Suppressor macrophage treated with lipopolysaccharide for 1 hour (primary cell): Measurements from ENCODE around the gene KCNK10.

Source experiments
- DNase-seq, 3 donors: peaks; one replicate each; pipeline ENCODE4 v3.0.0-alpha.2; 2020 to 2022

Gene KCNK10

DNA sequence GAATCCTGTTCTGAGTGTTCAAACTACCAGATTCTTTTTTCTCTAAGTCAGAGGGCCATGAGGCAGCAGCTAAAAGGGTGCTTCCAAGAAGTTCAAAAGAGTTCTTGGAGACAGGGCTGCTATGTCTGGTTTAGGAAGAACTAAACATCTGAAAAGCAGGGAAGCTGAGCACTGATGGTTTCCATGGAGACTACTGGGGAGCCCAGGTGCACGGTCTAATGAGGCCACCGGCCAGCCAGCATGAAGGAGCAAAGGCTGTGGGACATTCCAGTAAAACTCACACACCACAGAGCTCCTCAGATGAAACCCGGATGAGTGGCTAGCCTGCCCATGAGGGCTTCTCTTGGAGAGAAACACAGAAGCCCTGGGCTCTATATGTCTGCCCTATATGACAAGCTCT is 97.3 kb downstream of the KCNK10 start:
- DNase-seq = no peak

DNA sequence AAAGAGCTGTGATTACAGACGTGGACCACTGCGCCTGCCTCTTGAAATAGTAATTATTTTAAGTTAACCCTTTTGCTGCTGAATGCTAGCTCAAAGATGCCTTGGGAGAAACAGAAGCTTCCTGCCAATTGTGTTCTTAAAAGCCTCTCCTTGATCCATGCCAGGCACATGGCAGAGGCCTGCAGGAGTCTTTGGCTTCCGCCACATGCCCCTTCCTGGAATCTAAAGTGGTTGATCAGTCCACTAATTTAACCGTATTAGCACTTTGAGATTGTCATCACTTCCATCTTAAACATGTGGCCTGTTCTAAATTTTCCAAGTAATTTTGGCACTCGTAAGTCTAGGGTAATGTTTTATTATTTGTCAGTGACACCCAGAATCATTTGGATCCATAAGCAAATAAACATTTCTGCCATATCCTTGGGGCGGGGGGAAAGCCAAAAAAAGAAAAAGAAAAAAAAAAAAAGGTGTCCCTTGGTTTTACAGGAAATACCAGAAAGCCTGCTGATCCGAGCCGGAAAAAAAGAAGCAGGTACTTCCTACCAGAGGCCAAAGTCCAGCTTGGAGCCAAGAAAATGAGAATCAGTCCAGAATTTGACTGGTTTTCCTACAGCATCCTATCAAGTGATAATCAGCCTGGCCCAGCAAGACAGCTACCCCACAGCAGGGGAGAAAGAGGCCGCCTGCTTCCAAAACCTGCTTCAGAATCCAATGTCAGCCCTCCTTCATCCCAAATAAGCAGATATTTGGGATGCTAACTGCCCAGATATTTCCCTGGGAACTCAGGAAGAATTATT is 104.8 kb downstream of the KCNK10 start:
- no peak for DNase-seq

DNA sequence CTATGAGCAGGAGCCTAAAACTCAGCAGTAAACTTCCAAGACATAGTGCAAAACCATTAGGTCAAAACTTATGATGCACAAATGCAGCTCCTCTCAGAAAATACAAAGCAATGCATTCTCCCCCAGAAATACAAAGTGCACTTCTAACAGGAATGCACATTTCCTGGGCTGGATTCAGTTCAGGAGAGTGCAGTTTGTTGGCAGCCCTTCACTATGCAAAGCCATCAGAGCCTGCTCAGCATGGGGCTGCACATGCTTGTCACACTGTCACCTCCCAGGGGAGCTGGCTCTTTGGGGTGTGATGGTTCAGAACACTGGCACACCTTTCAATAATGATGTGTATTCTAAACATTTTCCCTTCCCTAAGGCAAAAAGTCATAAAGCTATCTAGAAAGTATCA is 110.4 kb downstream of the KCNK10 start:
- no peak for DNase-seq

DNA sequence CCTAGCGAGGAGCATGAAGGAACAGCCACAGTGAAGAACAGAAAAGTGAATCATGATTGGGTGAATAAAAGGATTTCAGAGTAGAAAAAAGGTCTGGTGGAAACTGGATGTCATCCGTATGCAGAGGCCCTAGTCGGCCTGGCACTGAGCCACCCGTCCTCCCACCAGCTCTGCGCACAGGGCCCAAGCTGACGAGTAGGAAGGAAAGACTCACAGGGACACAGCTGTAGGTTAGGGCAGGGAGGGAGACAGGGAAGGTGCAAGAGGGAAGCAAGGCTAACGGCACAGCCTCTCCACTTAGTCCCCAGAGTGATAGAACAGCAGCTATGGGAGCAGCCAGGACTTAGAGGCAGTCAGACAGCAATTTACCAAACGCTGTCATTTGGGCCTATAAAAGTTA is 112.6 kb downstream of the KCNK10 start:
- no peak for DNase-seq

DNA sequence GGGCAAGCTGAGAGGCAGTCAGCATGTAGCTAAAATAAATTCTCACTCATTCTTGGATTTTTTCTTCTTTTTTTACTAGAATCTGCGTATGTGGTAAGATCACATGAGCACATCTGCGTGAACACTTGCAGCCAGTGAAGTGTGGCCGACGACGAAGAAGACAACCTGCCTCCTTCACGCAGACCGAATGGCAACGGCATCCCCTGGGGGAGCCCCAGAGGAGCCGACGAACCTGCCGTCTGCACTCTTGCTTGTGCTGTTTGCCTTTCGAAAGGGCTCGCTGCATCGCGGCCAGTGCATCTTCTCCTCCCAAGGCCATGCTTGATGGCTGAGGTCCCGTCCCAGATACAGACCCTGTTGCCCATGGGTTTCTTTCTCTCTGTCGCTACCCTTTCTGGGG is 113.8 kb downstream of the KCNK10 start:
- DNase-seq = no peak

DNA sequence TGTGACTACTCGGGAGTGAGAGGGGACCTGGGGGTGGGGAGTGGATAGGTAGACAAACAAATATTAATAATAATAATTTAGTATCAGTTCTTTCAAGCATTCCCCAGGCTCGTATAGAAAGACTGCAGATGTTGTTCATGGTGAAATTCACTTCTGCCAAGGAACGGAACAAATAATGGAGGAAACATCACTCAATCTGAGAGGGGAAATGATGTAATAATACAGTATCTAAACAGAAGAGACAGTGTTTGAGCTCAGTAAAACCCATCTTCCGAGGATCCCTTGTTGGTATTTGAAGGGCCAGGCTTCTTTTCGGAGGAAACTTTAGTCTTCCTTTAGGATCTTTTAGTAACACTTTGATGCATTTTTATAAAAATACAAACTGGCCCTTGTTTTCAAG is 114.2 kb downstream of the KCNK10 start:
- no peak for DNase-seq

DNA sequence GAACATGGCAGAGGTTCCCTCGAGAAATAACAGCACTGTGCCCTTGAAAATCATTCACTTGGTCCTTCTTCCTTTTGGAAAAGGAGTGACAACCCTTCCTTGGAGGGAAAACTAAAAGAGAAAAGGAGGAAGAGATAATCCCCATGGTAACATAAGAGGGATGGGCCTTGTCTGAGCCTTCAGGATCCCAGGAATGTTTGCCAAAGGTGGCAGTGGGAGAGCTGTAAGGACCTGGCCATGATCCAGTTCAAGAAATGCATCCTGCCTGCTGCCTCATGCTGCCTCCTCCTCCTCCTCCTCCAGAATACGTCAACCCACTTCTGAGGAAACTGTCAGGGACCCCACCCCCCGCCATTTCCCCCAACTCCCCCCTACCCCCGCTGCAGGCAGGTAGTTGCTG is 118.8 kb downstream of the KCNK10 start:
- DNase-seq = no peak

DNA sequence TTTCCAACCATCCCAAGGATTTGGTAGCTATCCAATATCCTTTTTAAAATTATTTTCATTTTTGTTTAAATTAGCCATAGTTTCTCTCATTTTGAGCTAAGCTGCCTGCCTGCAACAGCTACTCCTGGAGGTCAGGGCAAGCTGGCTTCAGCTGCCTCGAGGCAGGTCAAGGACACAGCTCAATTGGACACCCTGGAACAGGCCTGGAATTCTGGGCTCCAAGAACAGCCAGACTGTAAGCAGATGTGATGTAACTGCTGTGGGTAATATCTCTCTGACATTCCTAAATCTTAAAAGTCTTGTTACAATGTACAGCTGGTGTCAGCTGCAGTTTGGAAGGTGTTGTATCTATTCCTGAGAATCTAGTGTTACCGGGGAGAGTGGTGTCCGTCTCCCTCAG is 119.8 kb downstream of the KCNK10 start:
- no peak for DNase-seq

DNA sequence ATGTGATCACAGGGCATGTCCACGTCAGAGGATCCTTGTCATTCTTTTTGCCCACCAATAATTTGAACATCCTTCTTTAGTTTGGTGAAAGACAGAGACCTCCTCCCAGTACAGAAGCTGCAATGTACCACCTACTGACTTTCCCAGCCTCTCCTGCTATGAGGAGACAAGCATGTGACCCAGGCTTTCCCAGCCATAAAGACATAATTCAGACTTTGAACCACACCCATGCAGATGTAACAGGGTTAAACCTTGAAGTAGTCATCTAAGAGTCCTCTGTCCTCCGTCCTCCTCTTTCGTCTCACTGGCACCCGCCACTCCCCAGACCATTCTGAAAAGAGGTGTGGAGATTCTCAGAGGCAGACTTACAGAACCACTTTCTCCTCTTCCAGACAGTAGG is 120.8 kb downstream of the KCNK10 start:
- DNase-seq = no peak

DNA sequence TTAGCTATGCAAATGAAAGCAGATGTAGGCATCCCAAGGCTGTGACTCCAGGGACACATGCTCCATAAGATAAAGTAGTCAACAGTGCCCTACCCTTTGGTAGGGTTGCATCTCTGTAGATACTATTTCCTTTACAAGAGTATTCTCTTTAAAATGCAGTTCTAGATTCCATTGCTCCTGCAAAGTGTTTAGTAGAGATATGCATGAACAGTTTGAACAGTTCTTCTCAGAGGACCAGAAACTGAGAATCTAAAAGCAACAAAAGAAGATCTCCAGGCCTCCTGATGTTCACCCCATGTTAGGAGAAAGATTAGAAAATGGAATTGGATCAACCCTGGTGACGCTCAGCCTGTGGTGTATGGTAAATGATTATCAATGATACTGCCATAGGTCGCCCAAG is 121.2 kb downstream of the KCNK10 start:
- DNase-seq = no peak

DNA sequence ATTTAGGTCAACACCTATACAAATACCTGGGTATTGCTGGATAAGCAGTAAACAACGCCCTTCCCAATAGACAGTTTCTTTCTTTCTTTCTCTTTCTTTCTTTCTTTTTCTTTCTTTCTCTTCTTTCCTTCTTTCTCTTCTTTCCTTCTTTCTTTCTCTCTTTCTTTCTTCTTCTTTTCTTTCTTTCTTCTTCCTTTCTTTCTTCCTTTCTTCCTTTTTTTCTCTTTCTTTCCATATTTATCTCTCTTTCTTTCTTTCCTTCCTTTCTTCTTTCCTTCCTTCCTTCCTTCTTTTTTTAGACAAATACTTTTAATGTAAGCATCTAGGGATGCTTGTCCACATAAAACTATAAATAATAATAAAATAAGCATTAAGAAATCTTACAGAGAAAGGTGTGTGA is 123.2 kb downstream of the KCNK10 start:
- DNase-seq = no peak

DNA sequence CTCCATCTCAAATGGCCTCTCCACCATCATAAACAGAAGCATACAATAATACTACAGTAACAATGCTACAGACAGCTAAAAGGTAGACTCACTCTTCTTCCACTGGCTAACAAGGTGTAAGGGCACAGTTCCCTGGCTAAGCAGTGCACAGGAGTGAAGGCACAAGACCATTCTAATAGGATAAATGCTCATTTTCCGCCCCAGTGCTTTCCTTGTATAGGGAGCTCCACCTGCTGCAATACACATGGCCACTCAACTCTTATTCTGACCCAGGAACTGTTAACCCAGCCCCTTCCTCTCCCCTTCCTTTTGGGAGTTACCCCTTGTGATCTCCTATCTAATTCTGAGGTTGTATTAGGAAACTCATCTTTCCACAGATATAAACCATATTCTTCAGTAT is 124.6 kb downstream of the KCNK10 start:
- DNase-seq = no peak

DNA sequence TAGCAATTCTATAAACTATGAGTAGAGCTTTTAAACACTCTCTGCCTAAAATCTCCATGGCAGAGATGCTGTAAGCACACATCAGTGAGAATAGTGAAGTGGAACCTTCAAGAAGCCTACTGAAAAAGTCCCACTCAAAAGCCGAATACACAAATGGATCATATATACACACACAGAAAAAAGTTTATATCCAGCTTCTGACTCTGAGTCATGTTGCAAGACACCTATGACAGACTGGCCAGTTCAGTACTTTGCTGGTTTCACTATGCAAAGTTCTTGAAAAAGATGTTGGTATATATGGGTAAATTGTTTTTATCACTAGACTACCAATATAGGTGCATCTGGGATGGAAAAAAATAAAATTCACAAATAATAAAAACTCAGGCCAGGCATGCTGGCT is 126.1 kb downstream of the KCNK10 start:
- peak in 2 of 3 donors; percentile 24 to 26 for DNase-seq

DNA sequence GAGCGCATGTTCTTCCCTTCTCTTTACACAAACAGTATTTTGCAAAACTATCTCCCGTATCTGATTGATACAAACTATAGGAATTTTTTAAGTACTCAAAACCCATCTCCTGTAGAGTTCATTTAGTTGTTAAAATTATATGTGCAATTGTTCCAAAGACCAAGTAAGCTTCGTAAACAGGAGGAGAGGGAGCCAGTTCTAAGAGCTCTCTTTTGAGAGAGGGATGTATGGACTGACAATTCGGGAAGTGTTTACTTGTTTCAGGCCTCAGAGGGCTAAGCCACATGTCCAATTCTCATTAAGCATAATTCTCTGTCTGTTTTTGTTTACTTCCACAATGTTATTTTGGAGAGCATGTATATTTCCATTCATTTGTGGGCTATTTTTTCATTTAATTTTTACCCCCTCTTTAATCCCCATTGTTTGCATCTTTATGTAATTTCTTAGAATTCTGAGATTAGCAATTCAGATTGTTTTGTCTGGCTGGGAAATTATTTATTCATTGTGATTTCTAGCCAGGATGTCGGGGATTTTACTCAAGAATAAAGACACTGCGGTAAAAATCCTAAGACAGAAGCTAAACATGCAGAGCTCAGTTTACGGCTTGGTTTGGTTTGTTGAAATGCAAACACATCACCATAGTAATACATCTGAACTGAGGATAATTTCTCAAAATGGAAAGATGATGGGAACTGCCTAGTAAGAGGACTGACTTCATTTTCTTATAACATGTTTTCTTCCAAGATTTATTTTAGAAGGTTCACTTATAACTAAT is 126.8 kb downstream of the KCNK10 start:
- DNase-seq = no peak

DNA sequence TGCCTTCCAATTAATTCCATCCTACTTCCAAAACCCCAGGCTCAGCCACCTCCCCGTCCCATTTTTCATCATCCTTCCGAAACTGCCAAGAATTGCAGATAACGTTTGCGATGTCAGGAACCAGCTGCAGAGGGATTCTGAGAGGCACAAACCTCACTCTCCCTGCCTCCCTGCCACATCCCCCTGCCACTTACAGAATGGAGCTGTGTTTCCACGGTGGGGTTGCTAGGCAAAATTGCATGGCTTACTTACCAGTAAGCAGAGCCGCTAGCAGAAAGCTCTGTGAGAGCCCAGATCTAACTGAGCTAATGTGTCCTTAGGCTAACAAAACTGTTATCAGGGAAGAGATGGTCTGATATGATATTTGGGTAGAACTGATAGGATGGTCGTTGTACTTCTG is 127.4 kb downstream of the KCNK10 start:
- no peak for DNase-seq

DNA sequence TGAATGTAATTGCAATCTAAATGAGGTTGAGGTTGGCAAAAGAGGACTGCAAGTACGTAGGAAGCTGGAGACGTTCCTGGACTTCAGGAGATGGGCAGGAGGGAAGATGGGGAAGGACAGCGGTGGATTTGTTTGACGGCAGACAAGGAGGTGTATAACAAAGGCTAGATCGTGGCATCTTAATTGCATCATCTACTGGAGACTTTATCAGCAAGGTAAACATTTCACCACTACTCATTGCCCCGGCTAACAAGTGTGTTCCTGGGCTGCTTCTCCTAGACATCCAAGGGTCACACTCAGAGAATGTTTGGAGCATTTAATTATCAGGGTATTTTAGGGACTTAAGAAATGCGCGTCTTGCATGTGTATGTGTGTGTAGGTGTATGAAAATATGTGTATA is 128.5 kb downstream of the KCNK10 start:
- no peak for DNase-seq

DNA sequence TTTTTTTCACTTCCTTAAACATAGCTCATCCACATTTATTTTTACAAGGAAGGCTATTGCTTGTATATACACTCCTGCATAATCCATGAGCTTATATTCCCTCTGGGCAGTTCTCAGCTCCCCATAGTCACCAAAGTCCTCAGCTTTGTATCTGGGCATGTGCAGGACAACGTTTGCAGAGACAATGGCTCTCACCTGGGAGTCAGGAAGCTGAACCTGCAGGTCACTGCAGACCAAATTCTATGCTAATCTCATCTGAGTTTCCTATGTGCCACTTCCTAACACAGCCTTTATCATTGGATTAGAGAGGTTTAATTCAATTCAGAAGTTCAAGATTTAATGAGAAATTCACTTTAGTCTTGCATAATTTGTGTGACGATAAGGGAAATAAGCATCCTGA is 131.5 kb downstream of the KCNK10 start:
- DNase-seq = no peak

DNA sequence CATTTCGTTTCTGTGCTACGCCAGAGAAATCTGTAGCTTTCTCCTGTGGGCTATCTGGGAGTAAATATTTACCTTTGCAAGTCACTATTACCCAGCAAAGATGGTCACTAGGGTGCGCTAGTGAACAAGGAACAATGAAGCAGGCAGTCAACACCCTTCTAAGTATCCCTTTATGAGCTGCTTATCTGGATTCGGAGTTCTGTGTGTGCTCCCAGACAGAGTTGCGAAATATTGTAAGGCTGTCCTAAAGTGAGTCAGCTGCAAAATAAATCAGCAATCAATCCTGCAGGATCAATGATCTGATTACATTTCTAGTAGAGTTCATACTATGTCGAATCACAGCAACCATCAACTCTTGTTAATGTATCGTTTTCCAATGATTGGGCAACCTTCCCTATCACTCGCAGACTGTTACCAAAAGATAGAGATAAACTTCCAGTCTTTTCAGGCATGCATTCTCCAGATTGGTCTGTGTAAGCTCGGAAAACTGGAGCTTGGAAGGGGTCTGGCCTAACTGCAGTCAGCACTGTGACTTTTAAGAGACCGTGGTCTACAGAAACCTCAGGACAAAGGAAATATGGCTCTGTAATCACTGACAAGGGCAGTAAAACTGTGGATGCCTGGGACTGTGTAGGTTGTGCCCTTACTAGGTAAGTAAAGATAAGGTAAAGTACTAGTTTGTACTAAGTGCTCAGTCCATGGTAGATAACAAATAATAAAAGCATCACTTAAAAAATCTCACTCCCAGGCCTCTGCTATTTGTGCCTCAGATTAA is 133.5 kb downstream of the KCNK10 start:
- peak; percentile 79 to 87 (median 85) for DNase-seq

DNA sequence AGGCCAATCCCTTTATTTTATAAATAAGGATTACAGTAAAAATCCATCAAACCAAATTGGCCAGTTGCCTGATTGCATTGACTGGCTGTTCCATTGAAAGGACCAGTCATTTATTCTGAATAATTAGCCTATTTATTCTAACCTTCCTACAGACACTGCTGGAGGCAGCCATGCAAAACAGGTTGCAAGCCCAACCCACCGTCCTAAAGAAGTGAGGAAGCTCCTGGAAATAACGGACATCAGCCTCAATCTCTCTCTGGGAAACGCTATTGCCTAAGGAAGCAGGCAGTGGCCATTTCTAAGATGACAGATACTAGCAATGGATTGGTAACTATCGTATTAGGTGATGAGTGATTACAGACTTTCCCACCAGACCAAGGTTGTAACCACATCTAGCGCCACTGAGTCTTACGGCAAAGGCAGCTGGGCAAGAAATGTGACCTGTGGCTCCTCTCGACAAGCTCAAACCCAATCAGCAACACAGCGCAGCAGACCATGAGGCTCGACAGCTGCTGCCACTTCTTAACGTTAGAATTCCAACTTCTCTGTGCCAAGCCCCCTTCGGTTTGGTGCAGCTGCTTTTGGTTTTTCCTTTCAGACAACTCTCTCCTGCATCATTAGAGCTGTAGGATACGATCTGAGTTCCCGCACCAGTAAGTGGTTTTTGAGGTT is 134.2 kb downstream of the KCNK10 start:
- no peak for DNase-seq

DNA sequence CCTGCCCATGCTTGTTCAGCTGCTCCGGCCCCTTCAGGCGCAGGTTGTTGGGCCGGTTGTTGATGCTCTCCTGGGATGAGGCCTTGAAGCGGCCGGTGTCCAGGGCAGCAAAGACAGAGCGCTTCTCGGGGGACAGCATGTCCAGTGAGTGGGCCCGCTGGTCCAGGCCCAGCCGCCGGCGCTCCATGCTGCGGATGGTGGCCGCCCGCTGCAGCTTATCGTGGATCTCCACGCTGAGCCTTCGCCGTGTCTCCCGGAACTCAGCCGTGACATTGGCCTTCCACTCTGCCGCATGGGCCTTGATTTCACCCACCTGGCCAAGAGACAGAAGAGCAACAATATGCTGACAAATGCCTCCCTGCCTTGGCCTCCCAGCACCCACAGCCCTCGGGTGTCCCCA is 137.2 kb downstream of the KCNK10 start:
- DNase-seq = no peak

DNA sequence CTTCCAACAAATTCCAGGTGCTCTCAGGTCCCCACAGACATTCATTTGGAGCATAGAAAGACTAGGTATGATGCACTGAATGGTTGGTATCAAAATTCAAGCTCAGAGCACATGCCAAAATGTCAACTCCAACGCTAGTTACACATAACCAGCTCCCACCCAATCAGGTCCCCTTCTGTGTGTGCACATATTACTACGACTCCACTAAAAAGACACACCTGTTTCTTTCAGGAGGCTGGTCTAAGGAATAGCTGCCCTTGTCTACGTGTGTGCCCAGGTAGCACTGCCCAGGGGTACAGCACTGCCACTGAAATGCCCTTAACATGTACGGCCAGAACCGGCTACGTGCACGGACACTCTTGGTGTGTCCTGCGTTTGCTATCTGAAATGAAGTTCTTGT is 138.1 kb downstream of the KCNK10 start:
- DNase-seq = no peak

DNA sequence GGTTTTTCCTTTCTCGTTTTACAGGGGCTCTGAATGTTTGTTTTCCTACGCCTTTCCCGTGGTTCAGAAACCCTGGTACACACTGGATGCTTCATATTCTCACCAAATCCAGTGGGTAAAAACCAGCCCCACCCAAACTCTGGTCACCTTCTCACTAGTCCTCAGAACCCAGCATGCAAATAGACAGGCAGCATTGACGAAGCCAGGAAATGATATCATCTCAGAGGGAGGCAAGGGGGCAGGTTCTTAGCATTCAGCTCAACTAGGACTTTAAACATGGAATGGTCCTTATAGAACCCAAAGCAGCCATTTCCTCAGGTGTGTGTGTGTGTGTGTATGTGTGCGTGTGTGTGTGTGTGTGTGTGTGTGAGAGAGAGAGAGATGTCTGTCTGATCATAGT is 142.0 kb downstream of the KCNK10 start:
- peak in 1 of 3 donors; percentile 12 for DNase-seq

DNA sequence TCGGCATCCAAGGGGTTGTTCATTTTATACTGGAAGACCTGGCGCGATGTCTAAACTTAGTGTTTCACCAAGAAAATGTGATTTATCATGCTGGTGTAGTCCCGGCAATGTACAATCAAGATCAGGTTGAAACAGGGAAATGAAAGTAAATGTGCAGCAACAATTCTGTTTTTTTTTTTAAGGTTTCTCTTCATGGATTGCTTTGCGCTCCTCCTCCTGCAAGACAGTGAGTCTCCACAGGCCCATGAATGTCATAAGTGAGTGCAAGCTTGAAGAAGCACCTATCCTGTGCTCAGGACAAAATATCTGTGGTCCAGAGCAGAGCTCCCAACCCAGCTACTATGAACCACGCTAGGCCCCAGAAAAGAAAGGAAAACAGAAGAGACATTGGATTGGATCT is 143.4 kb downstream of the KCNK10 start:
- peak in 2 of 3 donors; percentile 35 to 46 for DNase-seq
